Peyer's patch (tissue), 4 donors: ENCODE data around the gene LCK.

Experiments
- CTCF ChIP-seq, 6 experiments: fragments of 450-650 bp in 4 of 6; fragments of 200-600 bp in 2 of 6; sonication (generic) in 1 of 6; IDR thresholded peaks; one replicate each; pipeline ENCODE4 v1.5.1; 2017 to 2019; ENCODE audit warnings: antibody characterized with exemption in 6 of 6, mild to moderate bottlenecking in 3 of 6, moderate library complexity in 1 of 6
- POLR2A ChIP-seq, 2 donors: fragments of 450-650 bp; IDR thresholded peaks; one replicate each; pipeline ENCODE4 v1.5.1; 2017; ENCODE audit warnings: antibody characterized with exemption in 2 of 2, mild to moderate bottlenecking in 2 of 2, moderate library complexity in 2 of 2

- no peak for TF ChIP-seq POLR2A (IDR thresholded peaks at IDR 0.05)
- no peak for TF ChIP-seq CTCF (IDR thresholded peaks at IDR 0.05)
These were observed 67.2 kb downstream of the LCK start for GRCh38 chr1:32318127-32318869.
